BJ (cell line): ENCODE results near the gene DOCK1. TPM values are rescaled to one million over a fixed set of nuclear protein-coding genes. Genes with fewer than 3 reads are reported as not detected.

Experiments used
- CTCF ChIA-PET: fragments of 350-600 bp; formaldehyde crosslinking; extraction: SDS; loops from one replicate; lab custom pipeline; 2021; ENCODE audit warnings: antibody characterized with exemption, inconsistent platforms; lab: Yijun Ruan, JAX
- POLR2A ChIA-PET: fragments of 300-600 bp; sonication (Branson Sonifier 250); formaldehyde crosslinking; extraction: SDS; loops from one replicate; lab custom pipeline; 2021; ENCODE audit warnings: antibody characterized with exemption; lab: Charles Lee
- DNase-seq: peaks from one replicate; pipeline ENCODE4 v3.0.0-alpha.2; 2011; ENCODE audit warnings: low read depth
- H3K27me3 ChIP-seq: 2 replicates; pipeline ENCODE4 v1.6.0; 2011; ENCODE audit warnings: low read length; ENCODE audit not compliant: control insufficient read depth, insufficient read depth
- H3K36me3 ChIP-seq: 2 replicates; pipeline ENCODE4 v1.5.1; 2011; ENCODE audit warnings: low read length; ENCODE audit not compliant: control insufficient read depth, insufficient read depth
- H3K4me3 ChIP-seq: 2 replicates; pipeline ENCODE4 v1.5.1; 2011; ENCODE audit warnings: low read depth, mild to moderate bottlenecking, control low read depth, low read length
- polyA plus RNA-seq: library from polyadenylated mRNA; depleted of rRNA; stranded (reverse); fragments of >200 nt; gene quantifications from 2 replicates; pipeline ENCODE4 v1.2.3, GENCODE V29; 2011
- TF ChIP-seq, protein P1 (sequence below): IDR thresholded peaks from 2 replicates; pipeline ENCODE4 v1.5.1; 2011; ENCODE audit warnings: low read depth, mild to moderate bottlenecking, control low read depth, inconsistent platforms, low read length, moderate library complexity; ENCODE audit not compliant: insufficient read depth

The DOCK1 gene
- polyA plus RNA-seq, 1 experiment, result 20.0 TPM

DNA sequence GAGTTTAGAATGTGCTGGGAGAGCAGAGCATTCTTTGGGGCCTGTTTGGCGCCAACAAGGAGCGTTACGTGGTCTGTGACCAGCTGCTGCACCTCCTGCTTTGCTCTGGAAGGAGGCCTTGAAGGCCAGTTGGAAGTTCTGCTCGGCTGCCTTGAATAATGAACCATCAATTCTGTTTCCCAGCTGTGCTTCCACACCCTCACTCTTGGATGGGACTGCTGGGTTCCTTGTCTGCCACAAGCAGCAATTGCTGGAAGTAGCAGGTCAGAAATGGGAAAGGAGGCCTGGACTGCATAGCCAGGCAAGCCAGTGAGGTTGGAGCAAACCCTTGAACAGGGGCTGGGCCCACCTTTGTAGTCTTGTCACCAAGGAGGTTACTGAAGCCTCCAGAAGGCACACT is 377.8 kb downstream of the DOCK1 start:
- ChIA-PET POLR2A (no interaction called here), CTCF (interaction anchor here (1.0 kb wide), 1 partner anchor 9 kb away, joined by 3 read pairs; no protein-coding TSS in a partner anchor)
- Histone ChIP-seq H3K27me3 (no peaks in the 10 kb centered on the region), H3K36me3 (no peaks in the 10 kb centered on the region; the same call in none of the 2 replicates), H3K4me3 (no peak overlapping the region)
- TF ChIP-seq, protein P1, sequence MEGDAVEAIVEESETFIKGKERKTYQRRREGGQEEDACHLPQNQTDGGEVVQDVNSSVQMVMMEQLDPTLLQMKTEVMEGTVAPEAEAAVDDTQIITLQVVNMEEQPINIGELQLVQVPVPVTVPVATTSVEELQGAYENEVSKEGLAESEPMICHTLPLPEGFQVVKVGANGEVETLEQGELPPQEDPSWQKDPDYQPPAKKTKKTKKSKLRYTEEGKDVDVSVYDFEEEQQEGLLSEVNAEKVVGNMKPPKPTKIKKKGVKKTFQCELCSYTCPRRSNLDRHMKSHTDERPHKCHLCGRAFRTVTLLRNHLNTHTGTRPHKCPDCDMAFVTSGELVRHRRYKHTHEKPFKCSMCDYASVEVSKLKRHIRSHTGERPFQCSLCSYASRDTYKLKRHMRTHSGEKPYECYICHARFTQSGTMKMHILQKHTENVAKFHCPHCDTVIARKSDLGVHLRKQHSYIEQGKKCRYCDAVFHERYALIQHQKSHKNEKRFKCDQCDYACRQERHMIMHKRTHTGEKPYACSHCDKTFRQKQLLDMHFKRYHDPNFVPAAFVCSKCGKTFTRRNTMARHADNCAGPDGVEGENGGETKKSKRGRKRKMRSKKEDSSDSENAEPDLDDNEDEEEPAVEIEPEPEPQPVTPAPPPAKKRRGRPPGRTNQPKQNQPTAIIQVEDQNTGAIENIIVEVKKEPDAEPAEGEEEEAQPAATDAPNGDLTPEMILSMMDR, result no peak
- no peak for DNase-seq

GRCh38 chr10:127283576-127283975 is 378.3 kb downstream of the DOCK1 start:
- CTCF ChIA-PET, result no interaction called here
- Histone ChIP-seq H3K36me3 (no peaks in the 10 kb centered on the region; the same call in none of the 2 replicates), H3K4me3 (no peak overlapping the region), H3K27me3 (no peaks in the 10 kb centered on the region)
- POLR2A ChIA-PET, result no interaction called here
- no peak for DNase-seq
- TF ChIP-seq, protein P1, result no peak

GRCh38 chr10:127290850-127291249 is 385.6 kb downstream of the DOCK1 start:
- no peak for DNase-seq
- ChIA-PET POLR2A (no interaction called here), CTCF (no interaction called here)
- no peaks in the 10 kb centered on the region for H3K27me3 ChIP-seq
- TF ChIP-seq, protein P1, result no peak
- H3K36me3 ChIP-seq, result no peaks in the 10 kb centered on the region
- H3K4me3 ChIP-seq, result no peak overlapping the region

DNA sequence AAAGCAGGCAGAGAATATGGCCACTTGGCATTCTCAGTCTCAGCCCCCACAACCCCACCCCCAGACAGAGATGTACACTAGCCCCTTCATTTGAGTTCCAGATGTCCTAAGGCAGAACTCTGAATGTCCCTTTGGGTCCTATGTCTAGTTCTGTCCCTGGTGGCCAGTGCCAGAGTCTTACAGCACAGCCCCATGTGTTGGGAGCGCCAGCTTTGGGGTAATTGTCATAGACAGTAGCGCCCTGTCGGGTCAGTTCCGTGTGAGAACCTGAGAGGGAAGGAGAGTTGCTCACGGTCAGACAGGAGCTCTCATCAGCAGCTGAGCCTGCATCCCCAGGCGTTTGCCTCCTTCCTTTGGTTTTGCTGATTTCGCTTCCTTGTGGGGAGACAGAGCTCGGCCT is 386.1 kb downstream of the DOCK1 start:
- TF ChIP-seq, protein P1, result no peak
- CTCF ChIA-PET, result no interaction called here
- POLR2A ChIA-PET, result no interaction called here
- Histone ChIP-seq H3K27me3 (no peaks in the 10 kb centered on the region), H3K36me3 (no peaks in the 10 kb centered on the region), H3K4me3 (no peak overlapping the region)
- no peak for DNase-seq

DNA sequence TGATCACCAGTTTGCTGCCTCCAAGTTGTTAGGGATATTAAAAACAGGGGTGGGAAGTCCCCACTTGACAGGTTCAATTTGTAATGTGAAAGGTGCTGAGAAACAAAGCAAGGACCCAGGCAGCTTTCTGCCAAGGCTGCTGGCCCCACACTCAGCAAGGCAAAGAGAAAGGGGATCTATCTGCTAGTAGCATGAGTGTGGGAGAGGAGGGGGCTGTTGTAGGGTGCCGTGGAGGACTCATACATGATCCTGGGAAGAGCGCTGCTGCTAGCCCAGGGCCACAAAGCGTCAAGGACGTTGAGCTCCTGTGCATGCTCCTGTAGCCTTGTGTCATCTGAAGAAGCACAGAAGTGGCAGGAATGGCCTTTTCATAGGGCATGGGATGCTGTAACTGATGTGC is 387.7 kb downstream of the DOCK1 start:
- ChIA-PET POLR2A (no interaction called here), CTCF (interaction anchor here (0.8 to 0.9 kb wide), 2 partner anchors 10 to 1206 kb away, joined by 3 read pairs; no protein-coding TSS in a partner anchor)
- TF ChIP-seq, protein P1, result no peak
- H3K36me3 ChIP-seq, result no peaks in the 10 kb centered on the region
- DNase-seq, result no peak
- H3K27me3 ChIP-seq, result no peaks in the 10 kb centered on the region
- no peak overlapping the region for H3K4me3 ChIP-seq
